Measurements from ENCODE around the gene VMO1. TPM values are rescaled to one million over a fixed set of nuclear protein-coding genes. Genes with fewer than 3 reads are reported as not detected.

VMO1 gene
- total RNA-seq, 4 donors from 2014 or later: 1.3 to 3.5 TPM; not detected in 2

DNA sequence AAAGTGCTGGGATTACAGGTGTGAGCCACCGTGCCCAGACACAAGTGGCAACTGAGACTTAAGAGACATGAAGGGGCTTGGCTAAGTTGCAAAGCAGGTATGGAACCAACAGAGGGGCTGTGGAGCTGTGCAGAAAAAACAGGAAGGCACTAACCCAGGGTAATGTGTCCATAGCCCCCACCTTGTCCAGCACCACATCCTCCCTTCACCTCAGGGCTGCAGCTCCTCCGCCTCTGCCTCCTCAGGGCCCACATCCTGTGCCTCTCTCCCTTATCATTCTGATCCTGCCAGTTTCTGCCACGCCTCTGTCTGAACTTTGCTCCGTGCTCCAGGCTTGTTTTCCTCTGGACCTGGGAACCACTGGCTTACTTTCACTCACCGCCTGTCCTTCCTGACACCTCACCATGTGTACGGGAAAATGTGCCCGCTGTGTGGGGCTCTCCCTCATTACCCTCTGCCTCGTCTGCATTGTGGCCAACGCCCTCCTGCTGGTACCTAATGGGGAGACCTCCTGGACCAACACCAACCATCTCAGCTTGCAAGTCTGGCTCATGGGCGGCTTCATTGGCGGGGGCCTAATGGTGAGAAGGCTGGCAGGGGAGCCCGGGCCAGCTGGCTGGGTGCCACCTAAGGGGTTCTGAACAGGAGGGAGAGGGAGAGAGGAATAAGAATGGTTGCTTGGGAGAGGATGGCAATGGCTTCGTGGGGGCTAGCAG lies 14.5 kb downstream of the VMO1 start, which contains the start of gene TM4SF5:
Gene TM4SF5, plus strand, starts transcription at position 368 of the 716 bp plus-strand sequence. Its CDS starts 37 bp downstream, at position 405.
- no peaks in the 10 kb centered on the region for H3K4me1 ChIP-seq
- H3K4me3 ChIP-seq: no peak within 1 kb of the TSS
- peaks cover 49% of the 10 kb centered on the region for H3K27me3 ChIP-seq
- WGBS, 2 donors (ENCODE audit: low coverage in 1 of 2): 58 to 85% methylated on average over 2 to 4 of the region's 13 CpGs
- TF ChIP-seq POLR2A (IDR thresholded peaks at IDR 0.05) (no peak), EP300 (IDR thresholded peaks at IDR 0.05) (no peak), POLR2AphosphoS5 (IDR thresholded peaks at IDR 0.05) (no peak)
- TF ChIP-seq, protein P1, sequence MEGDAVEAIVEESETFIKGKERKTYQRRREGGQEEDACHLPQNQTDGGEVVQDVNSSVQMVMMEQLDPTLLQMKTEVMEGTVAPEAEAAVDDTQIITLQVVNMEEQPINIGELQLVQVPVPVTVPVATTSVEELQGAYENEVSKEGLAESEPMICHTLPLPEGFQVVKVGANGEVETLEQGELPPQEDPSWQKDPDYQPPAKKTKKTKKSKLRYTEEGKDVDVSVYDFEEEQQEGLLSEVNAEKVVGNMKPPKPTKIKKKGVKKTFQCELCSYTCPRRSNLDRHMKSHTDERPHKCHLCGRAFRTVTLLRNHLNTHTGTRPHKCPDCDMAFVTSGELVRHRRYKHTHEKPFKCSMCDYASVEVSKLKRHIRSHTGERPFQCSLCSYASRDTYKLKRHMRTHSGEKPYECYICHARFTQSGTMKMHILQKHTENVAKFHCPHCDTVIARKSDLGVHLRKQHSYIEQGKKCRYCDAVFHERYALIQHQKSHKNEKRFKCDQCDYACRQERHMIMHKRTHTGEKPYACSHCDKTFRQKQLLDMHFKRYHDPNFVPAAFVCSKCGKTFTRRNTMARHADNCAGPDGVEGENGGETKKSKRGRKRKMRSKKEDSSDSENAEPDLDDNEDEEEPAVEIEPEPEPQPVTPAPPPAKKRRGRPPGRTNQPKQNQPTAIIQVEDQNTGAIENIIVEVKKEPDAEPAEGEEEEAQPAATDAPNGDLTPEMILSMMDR (IDR thresholded peaks at IDR 0.05): no peak
- H3K36me3 ChIP-seq: no peaks in the 10 kb centered on the region
- no peaks in the 10 kb centered on the region for H3K9me3 ChIP-seq
- no peak within 1 kb of the TSS for H3K27ac ChIP-seq
- ATAC-seq: no peak

DNA sequence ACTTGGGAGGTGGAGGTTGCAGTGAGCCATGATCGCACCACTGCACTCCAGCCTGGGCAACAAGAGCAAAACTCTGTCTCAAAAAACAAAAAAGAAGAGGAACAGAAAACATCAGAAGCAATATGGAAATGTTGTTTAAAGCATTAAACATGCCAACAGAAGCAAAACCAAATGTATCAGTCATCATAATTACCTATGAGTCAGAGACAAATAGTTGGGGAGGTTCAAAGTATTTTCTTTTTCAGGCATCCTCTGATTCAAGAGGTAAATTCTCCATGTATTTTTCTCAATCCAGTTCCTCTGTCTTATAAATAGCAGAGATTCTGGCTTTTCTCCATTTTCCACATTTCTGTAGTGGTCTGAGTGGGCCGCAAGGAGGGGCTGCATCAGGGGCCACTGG lies 16.5 kb downstream of the VMO1 start:
- WGBS, 2 donors (ENCODE audit: low coverage in 1 of 2): 94 to 100% methylated on average over 1 to 2 of the region's 2 CpGs
- Histone ChIP-seq H3K4me1 (no peaks in the 10 kb centered on the region), H3K27me3 (peaks cover 38% of the 10 kb centered on the region), H3K9me3 (no peaks in the 10 kb centered on the region), H3K36me3 (no peaks in the 10 kb centered on the region), H3K27ac (no peak overlapping the region), H3K4me3 (no peak overlapping the region)
- no peak for ATAC-seq
- TF ChIP-seq, protein P1 (IDR thresholded peaks at IDR 0.05): no peak
- TF ChIP-seq EP300 (IDR thresholded peaks at IDR 0.05) (no peak), POLR2AphosphoS5 (IDR thresholded peaks at IDR 0.05) (no peak), POLR2A (IDR thresholded peaks at IDR 0.05) (no peak)

DNA sequence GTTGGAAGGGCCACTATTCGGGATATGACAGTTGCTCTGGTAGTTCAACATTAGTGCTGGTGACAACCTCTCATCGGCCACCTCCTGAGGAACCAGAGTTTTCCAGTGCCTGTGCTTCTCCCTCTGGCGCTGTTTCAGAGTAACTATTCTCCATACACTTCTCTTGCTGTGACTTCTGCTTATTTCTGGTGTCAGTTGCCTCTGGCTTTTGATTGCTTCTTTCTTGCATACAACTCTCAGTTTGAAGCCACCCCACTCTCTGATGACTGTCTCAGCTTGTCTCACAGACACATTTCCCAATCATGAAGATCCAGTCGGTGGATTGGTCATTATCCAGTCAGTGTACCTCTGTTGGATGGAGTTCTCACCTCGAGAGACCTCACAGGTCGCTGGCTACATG lies 17.9 kb downstream of the VMO1 start:
- Histone ChIP-seq H3K9me3 (no peaks in the 10 kb centered on the region), H3K4me1 (no peaks in the 10 kb centered on the region), H3K27me3 (peaks cover 37% of the 10 kb centered on the region), H3K36me3 (no peaks in the 10 kb centered on the region), H3K27ac (no peak overlapping the region), H3K4me3 (no peak overlapping the region)
- no peak for TF ChIP-seq POLR2A (IDR thresholded peaks at IDR 0.05)
- no peak for TF ChIP-seq EP300 (IDR thresholded peaks at IDR 0.05)
- TF ChIP-seq, protein P1 (IDR thresholded peaks at IDR 0.05): no peak
- no peak for TF ChIP-seq POLR2AphosphoS5 (IDR thresholded peaks at IDR 0.05)
- no peak for ATAC-seq
- 68% methylated on average over 5 of the region's 6 CpGs; no CpG with 5 or more reads in 1 of the 2 donors for WGBS, 2 donors (ENCODE audit: low coverage in 1 of 2)

DNA sequence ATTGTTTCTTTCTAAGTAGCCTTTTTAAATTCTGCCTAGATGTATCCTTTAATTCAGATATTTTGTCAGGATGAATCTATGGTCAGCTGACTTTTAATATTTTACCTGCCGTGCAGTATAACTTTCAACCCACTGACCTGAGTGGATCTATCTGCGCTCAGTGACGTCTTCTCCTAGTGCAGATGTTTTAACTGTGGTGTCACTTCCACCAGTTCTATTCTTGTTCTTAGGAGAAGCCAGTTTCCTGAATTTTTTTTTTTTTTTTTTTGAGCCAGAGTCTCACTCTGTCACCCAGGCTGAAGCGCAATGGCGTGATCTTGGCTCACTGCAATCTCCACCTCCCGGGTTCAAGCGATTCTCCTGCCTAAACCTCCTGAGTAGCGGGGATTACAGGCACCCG lies 19.4 kb downstream of the VMO1 start:
- H3K9me3 ChIP-seq: no peaks in the 10 kb centered on the region
- H3K4me1 ChIP-seq: no peaks in the 10 kb centered on the region
- H3K27me3 ChIP-seq: peaks cover 35% of the 10 kb centered on the region
- whole genome bisulfite sequencing, 2 donors (ENCODE audit: low coverage in 1 of 2): 82 to 96% methylated on average over 3 to 7 of the region's 9 CpGs
- H3K36me3 ChIP-seq: no peaks in the 10 kb centered on the region
- H3K27ac ChIP-seq: no peak overlapping the region
- no peak overlapping the region for H3K4me3 ChIP-seq
- no peak for TF ChIP-seq EP300 (IDR thresholded peaks at IDR 0.05)
- TF ChIP-seq, protein P1 (IDR thresholded peaks at IDR 0.05): no peak
- no peak for TF ChIP-seq POLR2AphosphoS5 (IDR thresholded peaks at IDR 0.05)
- no peak for TF ChIP-seq POLR2A (IDR thresholded peaks at IDR 0.05)
- ATAC-seq: no peak

DNA sequence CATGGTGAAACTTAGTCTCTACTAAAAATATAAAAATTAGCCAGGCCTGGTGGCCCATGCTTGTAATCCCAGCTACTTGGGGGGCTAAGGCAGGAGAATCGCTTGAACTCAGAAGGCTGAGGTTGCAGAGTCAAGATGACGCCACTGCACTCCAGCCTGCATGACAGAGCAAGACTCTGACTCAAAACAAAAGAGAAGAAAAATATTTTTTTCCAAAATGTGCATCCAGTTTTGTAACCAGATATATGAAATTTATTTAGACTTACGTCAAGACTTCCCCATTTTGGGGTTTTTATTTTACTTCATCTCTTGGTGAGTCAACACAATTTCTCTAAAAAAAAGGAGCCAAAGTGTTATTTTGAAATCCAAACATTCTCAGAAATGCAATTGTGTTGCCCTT lies 20.0 kb downstream of the VMO1 start:
- Histone ChIP-seq H3K36me3 (no peaks in the 10 kb centered on the region), H3K4me3 (no peak overlapping the region), H3K4me1 (no peaks in the 10 kb centered on the region), H3K27ac (peak overlapping the region in 2 of 4 donors; percentile 17 to 31), H3K27me3 (peaks cover 35% of the 10 kb centered on the region), H3K9me3 (no peaks in the 10 kb centered on the region)
- 36 to 92% methylated on average over 1 to 2 of the region's 3 CpGs for WGBS, 2 donors (ENCODE audit: low coverage in 1 of 2)
- peak; percentile 39 for ATAC-seq
- TF ChIP-seq, protein P1 (IDR thresholded peaks at IDR 0.05): no peak
- TF ChIP-seq EP300 (IDR thresholded peaks at IDR 0.05): no peak
- TF ChIP-seq POLR2A (IDR thresholded peaks at IDR 0.05): no peak
- TF ChIP-seq POLR2AphosphoS5 (IDR thresholded peaks at IDR 0.05): no peak
